22Rv1 (cell line): ENCODE results near the gene ALPP.
"Not testable (repeated sequence)": the region's sequence is repeated elsewhere in the genome, so short reads cannot be mapped to it uniquely, and the experiment has no call there.

ENCODE experiments used
- ZFX ChIP-seq: fragments of 450-650 bp; IDR thresholded peaks from 2 replicates; pipeline ENCODE4 v1.6.1; 2017; ENCODE audit warnings: antibody characterized with exemption, borderline replicate concordance
- TF ChIP-seq, protein P1 (sequence below): fragments of 450-650 bp; IDR thresholded peaks from 2 replicates; pipeline ENCODE4 v1.5.1; 2017; ENCODE audit warnings: mild to moderate bottlenecking

DNA sequence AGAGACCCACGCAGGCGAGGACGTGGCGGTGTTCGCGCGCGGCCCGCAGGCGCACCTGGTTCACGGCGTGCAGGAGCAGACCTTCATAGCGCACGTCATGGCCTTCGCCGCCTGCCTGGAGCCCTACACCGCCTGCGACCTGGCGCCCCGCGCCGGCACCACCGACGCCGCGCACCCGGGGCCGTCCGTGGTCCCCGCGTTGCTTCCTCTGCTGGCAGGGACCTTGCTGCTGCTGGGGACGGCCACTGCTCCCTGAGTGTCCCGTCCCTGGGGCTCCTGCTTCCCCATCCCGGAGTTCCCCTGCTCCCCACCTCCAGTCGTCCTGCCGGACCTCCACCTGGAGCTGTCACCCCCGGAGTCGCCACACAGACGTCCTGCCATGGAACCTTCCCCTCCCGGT lies 31.1 kb downstream of the ALPP start:
- TF ChIP-seq, protein P1, sequence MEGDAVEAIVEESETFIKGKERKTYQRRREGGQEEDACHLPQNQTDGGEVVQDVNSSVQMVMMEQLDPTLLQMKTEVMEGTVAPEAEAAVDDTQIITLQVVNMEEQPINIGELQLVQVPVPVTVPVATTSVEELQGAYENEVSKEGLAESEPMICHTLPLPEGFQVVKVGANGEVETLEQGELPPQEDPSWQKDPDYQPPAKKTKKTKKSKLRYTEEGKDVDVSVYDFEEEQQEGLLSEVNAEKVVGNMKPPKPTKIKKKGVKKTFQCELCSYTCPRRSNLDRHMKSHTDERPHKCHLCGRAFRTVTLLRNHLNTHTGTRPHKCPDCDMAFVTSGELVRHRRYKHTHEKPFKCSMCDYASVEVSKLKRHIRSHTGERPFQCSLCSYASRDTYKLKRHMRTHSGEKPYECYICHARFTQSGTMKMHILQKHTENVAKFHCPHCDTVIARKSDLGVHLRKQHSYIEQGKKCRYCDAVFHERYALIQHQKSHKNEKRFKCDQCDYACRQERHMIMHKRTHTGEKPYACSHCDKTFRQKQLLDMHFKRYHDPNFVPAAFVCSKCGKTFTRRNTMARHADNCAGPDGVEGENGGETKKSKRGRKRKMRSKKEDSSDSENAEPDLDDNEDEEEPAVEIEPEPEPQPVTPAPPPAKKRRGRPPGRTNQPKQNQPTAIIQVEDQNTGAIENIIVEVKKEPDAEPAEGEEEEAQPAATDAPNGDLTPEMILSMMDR: not testable (repeated sequence)
- TF ChIP-seq ZFX: not testable (repeated sequence)
